ENCODE data around the gene NCAM1. TPM values are rescaled to one million over a fixed set of nuclear protein-coding genes. Genes with fewer than 3 reads are reported as not detected.

NCAM1 gene
- total RNA-seq, 1 experiment from 2014 or later = 12.0 TPM

DNA sequence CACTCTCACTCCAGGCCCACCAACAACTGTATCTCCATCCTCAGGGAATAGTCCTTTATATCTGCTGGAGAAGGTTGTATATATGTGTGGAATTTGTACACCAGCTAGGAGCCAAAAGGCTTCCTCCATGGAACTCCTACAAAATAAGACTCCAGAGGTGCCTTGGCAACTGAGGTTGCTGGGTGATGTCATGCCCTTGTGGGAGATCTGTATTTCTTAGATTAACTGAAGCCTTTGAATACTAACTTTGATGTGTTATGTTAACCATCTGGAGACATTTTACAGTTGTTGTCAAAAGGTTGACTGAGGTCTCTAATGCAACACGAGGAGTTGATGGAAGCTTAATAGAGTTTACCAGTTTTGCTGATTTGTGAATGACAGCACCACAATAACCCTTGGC is 213.7 kb downstream of the NCAM1 start:
- TF ChIP-seq CTCF (conservative IDR thresholded peaks at IDR 0.05; ENCODE audit: low read depth, low read length) = no peak
- no peak for TF ChIP-seq EZH2 (IDR thresholded peaks at IDR 0.05; ENCODE audit: borderline replicate concordance, low read depth, low read length, poor library complexity, severe bottlenecking)
- no peaks in the 10 kb centered on the region for H3K27me3 ChIP-seq (replicated peaks; ENCODE audit: insufficient read depth, low read depth, low read length, poor library complexity)
- DNase-seq (ENCODE audit: low spot score) = no peak
- no peaks in the 10 kb centered on the region for H3K36me3 ChIP-seq (ENCODE audit: insufficient read depth, low read length, poor library complexity, severe bottlenecking)
- no TSS peak for BruUV-seq (replicated peaks)
- intact Hi-C loops (cut with micrococcal nuclease; ENCODE audit: unreplicated experiment) = no loop called here
- no peak overlapping the region for H3K27ac ChIP-seq (ENCODE audit: low read depth, low read length, poor library complexity, severe bottlenecking)
- no peak overlapping the region for H3K4me3 ChIP-seq (ENCODE audit: low read depth, low read length, poor library complexity, severe bottlenecking)
- POLR2A ChIA-PET (ENCODE audit: low non-redundant PET) = no interaction called here
- CTCF ChIA-PET = no interaction called here
- H3K9me3 ChIP-seq (ENCODE audit: low read depth, low read length, poor library complexity, severe bottlenecking) = no peaks in the 10 kb centered on the region
- H3K4me1 ChIP-seq (ENCODE audit: insufficient read depth, low read length, poor library complexity, severe bottlenecking) = peaks cover 6% of the 10 kb centered on the region

- Histone ChIP-seq H3K27ac (ENCODE audit: low read depth, low read length, poor library complexity, severe bottlenecking) (no peak overlapping the region), H3K4me1 (ENCODE audit: insufficient read depth, low read length, poor library complexity, severe bottlenecking) (peaks cover 6% of the 10 kb centered on the region), H3K9me3 (ENCODE audit: low read depth, low read length, poor library complexity, severe bottlenecking) (no peaks in the 10 kb centered on the region), H3K27me3 (replicated peaks; ENCODE audit: insufficient read depth, low read depth, low read length, poor library complexity) (no peaks in the 10 kb centered on the region), H3K4me3 (ENCODE audit: low read depth, low read length, poor library complexity, severe bottlenecking) (no peak overlapping the region), H3K36me3 (ENCODE audit: insufficient read depth, low read length, poor library complexity, severe bottlenecking) (no peaks in the 10 kb centered on the region)
- ChIA-PET CTCF (no interaction called here), POLR2A (ENCODE audit: low non-redundant PET) (no interaction called here)
- BruUV-seq (replicated peaks) = no TSS peak
- intact Hi-C loops (cut with micrococcal nuclease; ENCODE audit: unreplicated experiment) = no loop called here
- TF ChIP-seq EZH2 (IDR thresholded peaks at IDR 0.05; ENCODE audit: borderline replicate concordance, low read depth, low read length, poor library complexity, severe bottlenecking) (no peak), CTCF (conservative IDR thresholded peaks at IDR 0.05; ENCODE audit: low read depth, low read length) (no peak)
- no peak for DNase-seq (ENCODE audit: low spot score)
These were observed 215.6 kb downstream of the NCAM1 start for GRCh38 chr11:113176599-113177360.

GRCh38 chr11:113177671-113178070 is 216.5 kb downstream of the NCAM1 start:
- CTCF ChIA-PET = no interaction called here
- POLR2A ChIA-PET (ENCODE audit: low non-redundant PET) = no interaction called here
- no peaks in the 10 kb centered on the region for H3K36me3 ChIP-seq (ENCODE audit: insufficient read depth, low read length, poor library complexity, severe bottlenecking)
- TF ChIP-seq CTCF (conservative IDR thresholded peaks at IDR 0.05; ENCODE audit: low read depth, low read length) (no peak), EZH2 (IDR thresholded peaks at IDR 0.05; ENCODE audit: borderline replicate concordance, low read depth, low read length, poor library complexity, severe bottlenecking) (no peak)
- BruUV-seq (replicated peaks) = no TSS peak
- H3K4me3 ChIP-seq (ENCODE audit: low read depth, low read length, poor library complexity, severe bottlenecking) = no peak overlapping the region
- peaks cover 6% of the 10 kb centered on the region for H3K4me1 ChIP-seq (ENCODE audit: insufficient read depth, low read length, poor library complexity, severe bottlenecking)
- no peak overlapping the region for H3K27ac ChIP-seq (ENCODE audit: low read depth, low read length, poor library complexity, severe bottlenecking)
- DNase-seq (ENCODE audit: low spot score) = no peak
- H3K27me3 ChIP-seq (replicated peaks; ENCODE audit: insufficient read depth, low read depth, low read length, poor library complexity) = no peaks in the 10 kb centered on the region
- no peaks in the 10 kb centered on the region for H3K9me3 ChIP-seq (ENCODE audit: low read depth, low read length, poor library complexity, severe bottlenecking)
- intact Hi-C loops (cut with micrococcal nuclease; ENCODE audit: unreplicated experiment) = no loop called here
